AML-193 (cell line): ENCODE data around the gene DUSP28.

ENCODE experiments used
- DNase-seq, 2 experiments: peaks; one replicate each; lab custom pipeline; 2025; lab: John Stamatoyannopoulos, UW

The DUSP28 gene

GRCh38 chr2:240573071-240573515 lies 12.9 kb downstream of the DUSP28 start:
- DNase-seq, result no peak

DNA sequence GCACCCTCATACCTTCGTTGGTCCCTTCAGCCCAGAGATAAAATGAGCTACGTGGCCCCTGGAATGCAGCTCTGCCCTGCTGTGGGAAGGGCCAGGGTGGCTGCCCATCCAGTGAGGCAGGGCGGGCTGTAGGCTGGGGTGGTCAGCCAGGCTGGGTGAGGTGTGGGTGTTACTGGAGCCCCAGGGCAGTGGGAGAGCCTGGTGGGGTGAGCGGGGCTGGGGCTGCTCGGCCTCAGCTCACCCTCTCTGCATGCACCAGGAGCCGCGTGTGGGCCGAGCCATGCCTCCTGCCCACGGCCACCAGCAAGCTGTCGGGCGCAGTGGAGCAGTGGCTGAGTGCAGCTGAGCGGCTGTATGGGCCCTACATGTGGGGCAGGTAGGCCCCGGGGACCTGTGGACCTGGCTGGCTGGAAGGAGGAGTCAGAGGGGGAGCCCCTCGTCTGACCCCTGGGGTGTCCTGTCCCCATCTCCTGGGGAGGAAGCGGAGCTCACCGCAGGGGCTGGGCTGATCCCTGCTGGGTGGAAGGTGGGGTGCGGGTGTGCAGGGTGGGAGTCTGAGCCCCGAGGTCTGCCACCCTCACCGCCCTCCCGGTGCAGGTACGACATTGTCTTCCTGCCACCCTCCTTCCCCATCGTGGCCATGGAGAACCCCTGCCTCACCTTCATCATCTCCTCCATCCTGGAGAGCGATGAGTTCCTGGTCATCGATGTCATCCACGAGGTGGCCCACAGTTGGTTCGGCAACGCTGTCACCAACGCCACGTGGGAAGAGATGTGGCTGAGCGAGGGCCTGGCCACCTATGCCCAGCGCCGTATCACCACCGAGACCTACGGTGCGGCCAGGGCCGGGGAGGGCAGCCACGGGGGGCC lies 13.6 kb downstream of the DUSP28 start:
- DNase-seq, result no peak

GRCh38 chr2:240574386-240575100 lies 14.4 kb downstream of the DUSP28 start:
- DNase-seq, result no peak

DNA sequence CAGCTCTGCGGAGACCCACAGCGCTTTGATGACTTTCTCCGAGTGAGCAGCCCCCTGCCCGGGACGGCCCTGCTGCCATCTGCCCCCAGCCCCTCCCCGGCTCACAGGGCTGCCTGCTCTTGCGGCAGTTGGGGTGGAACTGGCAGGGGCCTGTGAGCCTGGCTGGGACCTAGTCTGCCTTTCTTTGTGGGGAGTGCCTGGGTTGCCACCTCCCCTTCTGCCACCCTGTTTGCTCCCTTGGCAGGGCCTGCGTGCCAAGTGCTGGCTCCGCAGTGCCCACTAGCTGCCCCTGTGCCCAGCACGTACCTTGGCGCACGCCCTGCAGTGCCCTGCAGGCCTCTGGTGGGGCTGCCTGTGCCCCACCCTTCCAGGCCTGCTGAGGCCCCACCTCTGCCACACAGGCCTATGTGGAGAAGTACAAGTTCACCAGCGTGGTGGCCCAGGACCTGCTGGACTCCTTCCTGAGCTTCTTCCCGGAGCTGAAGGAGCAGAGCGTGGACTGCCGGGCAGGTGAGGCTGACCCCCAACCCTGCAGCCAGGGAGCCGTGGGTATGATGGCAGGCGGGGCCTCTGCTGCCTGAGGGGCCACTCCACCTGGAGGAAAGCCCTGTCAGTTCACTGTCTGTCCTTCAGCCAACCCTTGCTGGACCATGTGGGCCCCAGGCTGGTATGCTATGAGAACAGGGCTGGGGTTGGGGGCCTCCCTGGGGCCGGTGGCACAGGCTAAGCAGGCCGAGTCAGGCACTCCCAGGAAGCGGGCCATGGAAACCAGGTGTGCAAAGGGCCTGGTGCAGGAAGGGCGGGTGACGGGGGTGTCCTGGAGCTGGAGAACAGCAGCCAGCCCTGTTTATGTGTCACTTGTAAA lies 15.2 kb downstream of the DUSP28 start:
- DNase-seq, result no peak

DNA sequence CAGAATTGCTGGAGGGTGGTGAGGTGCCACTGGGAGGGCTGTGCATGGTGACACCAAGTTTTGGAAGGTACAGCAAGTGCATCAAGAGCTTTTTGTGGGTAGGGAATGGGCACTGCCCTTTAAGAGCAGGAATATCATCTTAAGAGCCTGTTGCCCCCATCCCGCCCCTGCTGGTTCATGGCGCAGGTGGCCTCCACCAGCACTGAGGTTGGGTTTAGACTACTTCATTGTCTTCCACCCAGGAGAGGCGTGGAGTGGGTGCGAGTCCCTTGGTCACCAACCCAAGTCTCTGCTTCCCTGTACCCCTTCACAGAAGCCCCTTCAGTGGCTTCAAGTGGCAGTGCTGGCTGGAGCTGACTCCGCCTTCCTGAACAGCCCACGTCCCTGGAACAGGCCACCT lies 15.9 kb downstream of the DUSP28 start:
- no peak for DNase-seq

DNA sequence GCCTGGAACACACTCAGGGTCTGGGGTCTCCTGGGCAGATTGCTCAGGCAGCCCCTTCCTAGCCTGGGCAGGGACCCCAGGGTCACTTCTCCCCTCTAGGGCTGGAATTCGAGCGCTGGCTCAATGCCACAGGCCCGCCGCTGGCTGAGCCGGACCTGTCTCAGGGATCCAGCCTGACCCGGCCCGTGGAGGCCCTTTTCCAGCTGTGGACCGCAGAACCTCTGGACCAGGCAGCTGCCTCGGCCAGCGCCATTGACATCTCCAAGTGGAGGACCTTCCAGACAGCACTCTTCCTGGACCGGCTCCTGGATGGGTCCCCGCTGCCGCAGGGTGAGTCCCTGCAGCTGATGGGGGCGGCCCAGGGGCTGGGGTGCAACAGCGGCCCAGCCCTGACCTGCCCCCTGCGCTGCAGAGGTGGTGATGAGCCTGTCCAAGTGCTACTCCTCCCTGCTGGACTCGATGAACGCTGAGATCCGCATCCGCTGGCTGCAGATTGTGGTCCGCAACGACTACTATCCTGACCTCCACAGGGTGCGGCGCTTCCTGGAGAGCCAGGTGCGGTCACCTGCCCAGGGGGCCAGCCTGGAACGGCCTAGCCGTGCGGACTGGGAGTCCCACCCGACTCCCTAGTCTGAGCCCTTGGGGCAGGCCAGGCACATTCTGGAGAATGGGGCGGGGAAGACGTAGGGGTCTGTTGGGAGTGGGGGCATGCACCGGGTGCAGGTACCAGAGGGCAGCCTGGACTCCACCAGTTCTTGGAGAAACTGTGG lies 16.5 kb downstream of the DUSP28 start:
- no peak for DNase-seq

- no peak for DNase-seq
Observed at GRCh38 chr2:240577281-240578109, 17.3 kb downstream of the DUSP28 start.

DNA sequence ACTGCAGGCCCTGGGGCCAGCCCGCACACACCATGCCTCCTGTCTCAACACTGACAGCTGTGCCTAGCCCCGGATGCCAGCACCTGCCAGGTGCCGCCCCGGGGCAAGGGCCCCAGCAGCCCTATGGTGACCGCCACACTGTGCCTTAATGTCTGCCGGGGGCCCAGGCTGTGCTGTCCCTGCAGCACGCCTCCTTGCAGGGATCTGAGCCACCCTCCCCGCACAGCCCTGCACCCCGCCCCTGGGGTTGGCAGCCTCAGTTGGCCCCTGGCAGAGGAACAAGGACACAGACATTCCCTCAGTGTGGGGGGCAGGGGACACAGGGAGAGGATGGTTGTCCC lies 17.9 kb downstream of the DUSP28 start:
- DNase-seq, result no peak

GRCh38 chr2:240578488-240578887 lies 18.3 kb downstream of the DUSP28 start:
- no peak for DNase-seq

- no peak for DNase-seq
Observed at GRCh38 chr2:240579071-240579762, 19.1 kb downstream of the DUSP28 start.

GRCh38 chr2:240579771-240580614 lies 19.8 kb downstream of the DUSP28 start:
- peak; percentile 57 to 59 for DNase-seq

DNA sequence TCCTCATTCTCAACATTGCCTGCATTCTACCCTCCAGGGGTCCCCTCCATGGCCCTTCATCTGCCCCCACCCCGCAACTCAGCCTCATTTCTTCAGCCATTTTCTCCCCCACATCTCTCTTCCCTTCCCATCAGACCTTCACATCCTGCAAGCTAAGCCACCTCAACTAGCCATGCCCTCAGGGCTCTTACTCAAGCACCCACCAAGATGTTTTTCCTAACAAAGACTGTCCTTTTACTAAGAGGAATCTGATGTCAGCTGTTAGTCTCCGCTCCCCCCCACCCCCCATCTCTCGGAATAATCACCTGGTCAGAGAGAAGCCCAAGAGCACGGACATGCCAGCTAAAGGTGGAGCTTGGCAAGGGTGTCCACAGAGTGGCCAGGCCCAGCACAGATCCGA lies 21.7 kb downstream of the DUSP28 start:
- DNase-seq, result no peak

- no peak for DNase-seq
Observed at GRCh38 chr2:240582781-240583180, 22.6 kb downstream of the DUSP28 start.

- no peak for DNase-seq
Observed at GRCh38 chr2:240583774-240584173, 23.6 kb downstream of the DUSP28 start.

GRCh38 chr2:240584486-240585031 lies 24.4 kb downstream of the DUSP28 start:
- DNase-seq, result peak; percentile 59 to 61

DNA sequence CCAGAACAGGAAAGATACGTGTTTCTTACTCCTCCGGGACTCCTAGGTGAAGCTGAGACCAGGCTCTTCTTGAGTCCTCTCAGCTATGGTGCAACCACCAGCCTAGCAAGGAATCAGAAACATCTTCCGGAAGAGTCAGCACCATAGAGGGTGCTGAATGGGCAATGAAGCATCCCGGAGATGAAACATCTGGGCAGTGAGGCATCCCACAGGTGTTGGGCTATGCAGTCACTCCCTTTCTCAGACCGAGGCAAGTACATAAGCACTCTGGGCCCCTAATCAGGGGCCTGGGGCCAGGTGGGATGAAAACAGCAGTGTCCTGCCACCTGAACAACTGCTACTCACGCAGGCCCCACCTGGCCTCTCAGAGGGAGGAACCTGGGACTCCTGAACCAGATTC lies 24.9 kb downstream of the DUSP28 start:
- DNase-seq, result no peak

- no peak for DNase-seq
Observed at GRCh38 chr2:240585681-240586197, 25.6 kb downstream of the DUSP28 start.

DNA sequence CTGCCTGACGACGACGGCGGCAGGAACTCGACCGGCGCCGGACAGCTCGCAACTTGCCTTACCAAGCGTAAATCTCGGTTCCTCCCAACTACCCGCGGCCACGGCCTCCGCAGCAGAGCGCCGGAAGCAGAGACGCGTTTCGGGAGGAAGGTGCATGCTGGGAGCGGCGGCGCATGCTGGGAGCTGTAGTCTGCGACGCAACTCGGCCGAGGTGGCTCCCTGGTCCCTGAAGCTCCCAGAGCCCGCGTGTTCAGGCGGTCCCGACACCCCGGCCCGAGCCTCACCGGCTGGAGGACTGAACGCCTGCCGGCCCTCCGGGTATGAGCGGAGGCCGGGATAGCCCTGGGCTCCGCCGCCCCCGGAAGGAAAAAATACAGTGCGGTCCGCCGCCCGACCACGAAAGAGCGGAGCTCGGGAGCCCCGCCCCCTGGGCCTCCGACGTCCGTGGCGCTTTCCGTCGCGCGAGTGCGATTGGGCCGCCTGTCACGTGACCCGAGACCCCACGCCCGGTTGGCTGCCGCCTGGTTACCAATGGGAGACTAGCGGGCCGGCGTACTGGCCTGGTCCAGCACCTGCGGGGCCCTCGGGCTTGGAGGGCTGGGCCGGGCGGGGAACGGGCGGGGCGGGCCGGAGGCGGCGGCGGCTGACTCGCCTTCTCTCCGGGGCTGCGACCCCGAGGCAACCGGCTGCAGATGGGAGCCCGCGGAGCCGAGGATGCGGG lies 26.2 kb downstream of the DUSP28 start, which contains the start of gene CAPN10:
CAPN10 (plus strand) TSS at position 537 of the 721 bp plus-strand sequence; CDS start at position 715, 178 bp downstream.
- peak; percentile 87 to 88 for DNase-seq
